Mesenchymal stem cell (in vitro differentiated cells and primary cell): Measurements from ENCODE around the gene RPL39.

ENCODE experiments used
- DNase-seq: peaks from one replicate; pipeline ENCODE4 v3.0.0-alpha.2; 2013
- H2AFZ ChIP-seq: one replicate; pipeline ENCODE4 v1.6.1; 2013; ENCODE audit warnings: low read depth, mild to moderate bottlenecking, control low read depth, inconsistent platforms, low read length, moderate library complexity
- H2AK5ac ChIP-seq: 2 replicates; pipeline ENCODE4 v1.6.1; 2013; ENCODE audit warnings: low read length, moderate library complexity, mild to moderate bottlenecking, inconsistent platforms; ENCODE audit not compliant: severe bottlenecking
- H2BK120ac ChIP-seq: one replicate; pipeline ENCODE4 v1.6.1; 2013; ENCODE audit warnings: low read depth, mild to moderate bottlenecking, inconsistent platforms, low read length, moderate library complexity
- H2BK12ac ChIP-seq, 2 experiments: one replicate each; pipeline ENCODE4 v1.6.1; 2013; ENCODE audit warnings: inconsistent platforms in 2 of 2, low read length in 2 of 2, mild to moderate bottlenecking in 2 of 2, moderate library complexity in 2 of 2, control low read depth in 1 of 2
- H2BK15ac ChIP-seq: one replicate; pipeline ENCODE4 v1.6.1; 2013; ENCODE audit warnings: mild to moderate bottlenecking, low read depth, inconsistent platforms; ENCODE audit not compliant: poor library complexity, severe bottlenecking
- H2BK5ac ChIP-seq: 2 replicates; pipeline ENCODE4 v1.6.1; 2013; ENCODE audit warnings: low read depth, mild to moderate bottlenecking, low read length, control low read depth, inconsistent platforms; ENCODE audit not compliant: poor library complexity, severe bottlenecking
- H3K14ac ChIP-seq, 2 experiments: one replicate each; pipeline ENCODE4 v1.6.1; 2013; ENCODE audit warnings: inconsistent platforms in 2 of 2, low read length in 2 of 2, control low read depth in 1 of 2, mild to moderate bottlenecking in 1 of 2, moderate library complexity in 1 of 2
- H3K18ac ChIP-seq, 2 experiments: one replicate each; pipeline ENCODE4 v1.6.1; 2013; ENCODE audit warnings: inconsistent platforms in 2 of 2, low read length in 2 of 2, control low read depth in 1 of 2, low read depth in 1 of 2, mild to moderate bottlenecking in 1 of 2
- H3K23ac ChIP-seq, 2 experiments: one replicate each; pipeline ENCODE4 v1.6.1; 2013; ENCODE audit warnings: inconsistent platforms in 2 of 2, low read length in 2 of 2, mild to moderate bottlenecking in 2 of 2, moderate library complexity in 2 of 2, control low read depth in 1 of 2
- H3K27ac ChIP-seq: 2 replicates; pipeline ENCODE4 v1.5.1; 2013; ENCODE audit warnings: mild to moderate bottlenecking, moderate library complexity, low read length, control low read depth, inconsistent platforms; ENCODE audit not compliant: poor library complexity, severe bottlenecking
- H3K27me3 ChIP-seq, 2 experiments: 2 replicates each; pipeline versions ENCODE4 v1.6.1 to v1.7.0; 2013; ENCODE audit warnings: low read length in 2 of 2, mild to moderate bottlenecking in 2 of 2, moderate library complexity in 2 of 2, control low read depth in 1 of 2, inconsistent platforms in 1 of 2; ENCODE audit not compliant: control insufficient read depth in 1 of 2, insufficient read depth in 1 of 2
- H3K36me3 ChIP-seq, 2 experiments: 2 replicates each; pipeline versions ENCODE4 v1.6.1 to v1.7.0; 2013; ENCODE audit warnings: low read length in 2 of 2, control low read depth in 1 of 2, inconsistent platforms in 1 of 2, low read depth in 1 of 2, mild to moderate bottlenecking in 1 of 2; ENCODE audit not compliant: insufficient read depth in 2 of 2, control insufficient read depth in 1 of 2
- H3K4ac ChIP-seq, 2 experiments: one replicate each; pipeline ENCODE4 v1.6.1; 2013; ENCODE audit warnings: inconsistent platforms in 2 of 2, low read length in 2 of 2, mild to moderate bottlenecking in 2 of 2, moderate library complexity in 2 of 2, control low read depth in 1 of 2, low read depth in 1 of 2
- H3K4me1 ChIP-seq: 2 replicates; pipeline ENCODE4 v1.6.1; 2013; ENCODE audit warnings: low read depth, low read length, control low read depth; ENCODE audit not compliant: control insufficient read depth, insufficient read depth
- H3K4me2 ChIP-seq: 2 replicates; pipeline ENCODE4 v1.6.1; 2013; ENCODE audit warnings: low read length, mild to moderate bottlenecking, inconsistent platforms; ENCODE audit not compliant: poor library complexity, severe bottlenecking
- H3K4me3 ChIP-seq, 2 experiments: 2 replicates each; pipeline versions ENCODE4 v1.5.1 to v1.7.0; 2013; ENCODE audit warnings: low read length in 2 of 2, mild to moderate bottlenecking in 2 of 2, control low read depth in 1 of 2, low read depth in 1 of 2; ENCODE audit not compliant: insufficient read depth in 1 of 2
- H3K79me1 ChIP-seq: replicated peaks from 2 replicates; pipeline ENCODE4 v1.6.1; 2013; ENCODE audit warnings: mild to moderate bottlenecking, control low read depth, low read length, inconsistent platforms; ENCODE audit not compliant: poor library complexity, severe bottlenecking
- H3K9ac ChIP-seq: 2 replicates; pipeline ENCODE4 v1.7.0; 2013; ENCODE audit warnings: mild to moderate bottlenecking, low read length, moderate library complexity
- H3K9me3 ChIP-seq: 2 replicates; pipeline ENCODE4 v1.7.0; 2013; ENCODE audit warnings: mild to moderate bottlenecking, low read length; ENCODE audit not compliant: control insufficient read depth
- H4K8ac ChIP-seq: one replicate; pipeline ENCODE4 v1.6.1; 2013; ENCODE audit warnings: inconsistent platforms, mild to moderate bottlenecking, low read length, moderate library complexity
- H4K91ac ChIP-seq: one replicate; pipeline ENCODE4 v1.6.1; 2013; ENCODE audit warnings: mild to moderate bottlenecking, low read length, inconsistent platforms
- WGBS: methylation state at CpG from one replicate; pipeline ENCODE4 v1.1.7; 2013; ENCODE audit warnings: mixed read lengths; 5-methylcytosine and 5-hydroxymethylcytosine counted together

The RPL39 gene

GRCh38 chrX:119758731-119759247, 32.6 kb downstream of the RPL39 start:
- Histone ChIP-seq H3K14ac (peak overlapping the region in 1 of 2 experiments; percentile 60), H3K4me1 (peaks cover 15% of the 10 kb centered on the region), H2BK15ac (no peak overlapping the region), H3K79me1 (no peaks in the 10 kb centered on the region), H2BK5ac (peak overlapping the region; percentile 51), H2AK5ac (no peak overlapping the region), H3K27ac (no peak overlapping the region), H4K91ac (no peak overlapping the region), H3K9ac (no peak overlapping the region), H3K4ac (no peak overlapping the region), H3K23ac (no peak overlapping the region), H2BK120ac (no peak overlapping the region), H3K9me3 (no peaks in the 10 kb centered on the region), H3K4me3 (peak overlapping the region; percentile 59 to 62), H4K8ac (peak overlapping the region; percentile 84), H3K4me2 (peak overlapping the region; percentile 80), H3K27me3 (peaks cover 0 to 34% of the 10 kb centered on the region in 2 experiments), H2BK12ac (no peak overlapping the region), H3K36me3 (no peaks in the 10 kb centered on the region), H3K18ac (peak overlapping the region; percentile 21 to 87), H2AFZ (peak overlapping the region; percentile 71)
- WGBS, result 4% methylated on average over 15 of the region's 54 CpGs
- DNase-seq, result peak; percentile 22

DNA sequence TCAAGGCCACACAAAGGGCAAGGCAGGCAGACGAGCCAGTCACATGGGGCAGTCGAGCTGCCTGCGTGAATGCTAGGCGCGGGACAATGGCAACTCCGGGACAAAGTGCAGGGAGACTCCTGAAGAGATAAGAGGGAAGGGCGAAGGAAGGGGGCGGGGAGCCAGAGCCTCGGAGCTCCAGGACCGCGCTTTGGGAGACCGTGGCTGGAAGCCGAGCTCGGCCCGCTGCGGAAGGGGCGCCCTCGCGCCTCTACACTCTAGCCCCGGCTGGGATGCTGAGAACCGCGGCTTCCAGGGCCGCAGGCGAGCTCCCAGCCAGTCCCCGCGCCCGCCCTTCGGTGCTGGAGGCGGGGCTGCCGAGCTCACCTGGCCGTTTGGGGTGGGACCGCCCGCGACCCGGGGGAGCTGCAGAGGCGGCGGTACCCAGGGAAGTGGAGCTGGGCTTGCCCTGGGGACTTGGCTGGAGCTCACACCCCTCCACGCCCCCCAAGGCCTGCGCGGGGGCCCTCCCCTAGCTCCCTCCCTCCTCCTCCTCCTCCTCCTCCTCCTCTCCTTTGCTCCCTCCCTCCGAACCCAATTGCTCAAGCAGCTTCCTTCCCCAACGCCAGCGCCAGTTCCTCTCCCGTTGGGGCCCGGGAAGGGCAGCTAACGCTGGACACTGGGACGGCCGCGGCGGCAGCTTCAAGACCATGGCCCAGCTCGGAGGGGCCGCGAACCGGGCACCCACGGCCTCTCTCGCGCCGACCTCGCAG, 33.3 kb downstream of the RPL39 start, which contains the start of gene SOWAHD:
Gene SOWAHD, plus strand, starts transcription at position 610 of the 752 bp plus-strand sequence. Its CDS starts 80 bp downstream, at position 690.
- Histone ChIP-seq H3K79me1 (no peaks in the 10 kb centered on the region), H4K8ac (peak within 1 kb of the TSS; percentile 84), H2AK5ac (no peak within 1 kb of the TSS), H2BK120ac (no peak within 1 kb of the TSS), H3K9ac (no peak within 1 kb of the TSS), H3K27me3 (peaks cover 0 to 34% of the 10 kb centered on the region in 2 experiments), H3K18ac (peak within 1 kb of the TSS; percentile 21 to 87), H4K91ac (no peak within 1 kb of the TSS), H2BK12ac (peak within 1 kb of the TSS in 1 of 2 experiments; percentile 63), H3K4ac (peak within 1 kb of the TSS in 1 of 2 experiments; percentile 51), H3K27ac (no peak within 1 kb of the TSS), H3K14ac (peak within 1 kb of the TSS in 1 of 2 experiments; percentile 60), H3K23ac (no peak within 1 kb of the TSS), H3K36me3 (no peaks in the 10 kb centered on the region), H3K9me3 (no peaks in the 10 kb centered on the region), H2BK5ac (peak within 1 kb of the TSS; percentile 51), H3K4me3 (peak within 1 kb of the TSS; percentile 59 to 62), H3K4me2 (peak within 1 kb of the TSS; percentile 80), H2AFZ (peak within 1 kb of the TSS; percentile 71), H2BK15ac (no peak within 1 kb of the TSS), H3K4me1 (peaks cover 13% of the 10 kb centered on the region)
- peak; percentile 26 for DNase-seq
- 2% methylated on average over 35 of the region's 59 CpGs for WGBS

GRCh38 chrX:119757646-119757978, 33.8 kb downstream of the RPL39 start:
- H3K18ac ChIP-seq, result peak overlapping the region in 1 of 2 experiments; percentile 57

GRCh38 chrX:119756926-119757635, 34.3 kb downstream of the RPL39 start:
- 78% methylated on average over 8 of the region's 10 CpGs for WGBS

More at GRCh38 chrX:119757646-119757978, 33.8 kb downstream of the RPL39 start:
- WGBS, result 32% methylated on average over 11 of the region's 12 CpGs
- H3K36me3 ChIP-seq, result no peaks in the 10 kb centered on the region
- no peak overlapping the region for H4K8ac ChIP-seq
- peaks cover 13% of the 10 kb centered on the region for H3K4me1 ChIP-seq
- H3K9me3 ChIP-seq, result no peaks in the 10 kb centered on the region
- H2AK5ac ChIP-seq, result no peak overlapping the region
- H3K79me1 ChIP-seq, result no peaks in the 10 kb centered on the region
- H3K14ac ChIP-seq, result no peak overlapping the region
- H3K23ac ChIP-seq, result no peak overlapping the region
- H4K91ac ChIP-seq, result no peak overlapping the region
- no peak overlapping the region for H2BK12ac ChIP-seq
- no peak for DNase-seq
- no peak overlapping the region for H2AFZ ChIP-seq
- no peak overlapping the region for H2BK120ac ChIP-seq
- no peak overlapping the region for H2BK5ac ChIP-seq
- peaks cover 0 to 34% of the 10 kb centered on the region in 2 experiments for H3K27me3 ChIP-seq
- peak overlapping the region in 1 of 2 experiments; percentile 51 for H3K4ac ChIP-seq
- H3K4me2 ChIP-seq, result peak overlapping the region; percentile 80
- H3K27ac ChIP-seq, result no peak overlapping the region
- no peak overlapping the region for H3K9ac ChIP-seq
- H2BK15ac ChIP-seq, result no peak overlapping the region
- peak overlapping the region; percentile 59 to 62 for H3K4me3 ChIP-seq

More at GRCh38 chrX:119756926-119757635, 34.3 kb downstream of the RPL39 start:
- Histone ChIP-seq H2AK5ac (no peak overlapping the region), H2BK5ac (no peak overlapping the region), H3K18ac (peak overlapping the region in 1 of 2 experiments; percentile 70), H2BK15ac (no peak overlapping the region), H4K91ac (no peak overlapping the region), H2BK120ac (no peak overlapping the region), H3K27ac (no peak overlapping the region), H2AFZ (no peak overlapping the region), H2BK12ac (peak overlapping the region in 1 of 2 experiments; percentile 54), H3K4ac (no peak overlapping the region), H3K4me1 (peaks cover 13% of the 10 kb centered on the region), H3K4me3 (no peak overlapping the region), H3K9ac (no peak overlapping the region), H3K23ac (no peak overlapping the region), H4K8ac (no peak overlapping the region), H3K36me3 (no peaks in the 10 kb centered on the region), H3K14ac (no peak overlapping the region), H3K27me3 (peaks cover 0 to 34% of the 10 kb centered on the region in 2 experiments), H3K4me2 (no peak overlapping the region), H3K79me1 (no peaks in the 10 kb centered on the region), H3K9me3 (no peaks in the 10 kb centered on the region)
- DNase-seq, result no peak
